GM23338 (cell line): Measurements from ENCODE around the gene HBB.

Experiments used
- CTCF ChIP-seq, 2 experiments: fragments of 200-600 bp in 1 of 2; sonication (generic) in 1 of 2; conservative IDR thresholded peaks; 2 replicates each; pipeline versions ENCODE4 v1.5.1 to v1.6.1; 2016 to 2017; ENCODE audit warnings: antibody characterized with exemption in 2 of 2, low read depth in 2 of 2, mild to moderate bottlenecking in 2 of 2, moderate library complexity in 1 of 2
- EZH2 ChIP-seq: fragments of 200-600 bp; sonication (generic); IDR thresholded peaks from one replicate; pipeline ENCODE4 v1.8.0; 2017; ENCODE audit warnings: antibody characterized with exemption, mild to moderate bottlenecking, low read depth; ENCODE audit not compliant: unreplicated experiment
- ZNF331 ChIP-seq: fragments of 250-450 bp; sonication (Bioruptor Pico); IDR thresholded peaks from 2 replicates; pipeline ENCODE4 v1.5.0; 2020; ENCODE audit warnings: low read depth, mild to moderate bottlenecking, moderate library complexity

DNA sequence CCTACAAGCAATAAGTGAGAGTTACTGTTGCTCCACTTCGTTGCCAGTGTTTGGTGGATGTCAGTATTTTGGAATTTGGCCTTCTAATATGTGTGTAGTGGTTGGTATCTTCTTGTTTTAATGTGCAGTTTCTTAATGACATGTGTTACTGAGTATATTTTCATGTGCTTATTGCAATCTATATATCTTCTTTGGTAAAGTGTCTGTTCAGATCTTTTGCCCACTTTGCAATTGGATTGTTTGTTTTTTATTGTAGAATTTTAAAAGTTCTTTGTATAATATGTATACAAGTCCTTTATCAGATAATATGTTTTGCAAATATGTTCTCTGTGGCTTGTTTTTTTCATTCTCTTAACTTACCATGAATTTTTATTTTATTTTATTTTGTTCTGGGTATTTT lies 34.1 kb downstream of the HBB start:
- no peak for TF ChIP-seq CTCF (conservative IDR thresholded peaks at IDR 0.05; ENCODE audit: low read depth in 2 of 2)
- no peak for TF ChIP-seq ZNF331 (CRISPR knock-in tag)
- no peak for TF ChIP-seq EZH2
